MCF 10A (cell line): ENCODE results near the gene BIN1. TPM values are rescaled to one million over a fixed set of nuclear protein-coding genes. Genes with fewer than 3 reads are reported as not detected.

Source experiments
- BruUV-seq: library from RNA; stranded (reverse); fragments of 400-500 nt; replicated peaks from 2 replicates; lab custom pipeline; 2021; lab: Mats Ljungman, UMichigan
- CTCF ChIA-PET: fragments of 300-600 bp; sonication (Branson Sonifier 250); formaldehyde crosslinking; extraction: SDS; loops from one replicate; lab custom pipeline; 2021; ENCODE audit warnings: antibody characterized with exemption, inconsistent platforms; lab: Yijun Ruan, JAX
- POLR2A ChIA-PET: fragments of 300-600, 350-650 bp; sonication (Branson Sonifier 250); formaldehyde crosslinking; extraction: SDS; loops from one replicate; lab custom pipeline; 2020; ENCODE audit warnings: antibody characterized with exemption, inconsistent platforms; lab: Yijun Ruan, JAX
- DNase-seq: peaks from one replicate; pipeline ENCODE4 v3.0.0-alpha.2; 2018; ENCODE audit not compliant: unreplicated experiment
- H3K27ac Mint-ChIP-seq: one replicate; pipeline ENCODE4 v1.8.0; 2022; ENCODE audit warnings: mild to moderate bottlenecking, low read depth, mixed read lengths; ENCODE audit not compliant: unreplicated experiment
- H3K27me3 Mint-ChIP-seq: one replicate; pipeline ENCODE4 v1.8.0; 2022; ENCODE audit warnings: mixed read lengths; ENCODE audit not compliant: insufficient read depth, unreplicated experiment
- H3K36me3 Mint-ChIP-seq: one replicate; pipeline ENCODE4 v1.8.0; 2022; ENCODE audit warnings: mild to moderate bottlenecking, moderate library complexity, mixed read lengths; ENCODE audit not compliant: insufficient read depth, unreplicated experiment
- H3K4me1 Mint-ChIP-seq: one replicate; pipeline ENCODE4 v1.8.0; 2022; ENCODE audit warnings: mixed read lengths; ENCODE audit not compliant: insufficient read depth, unreplicated experiment
- H3K4me3 Mint-ChIP-seq: one replicate; pipeline ENCODE4 v1.8.0; 2022; ENCODE audit warnings: mild to moderate bottlenecking, moderate library complexity, mixed read lengths; ENCODE audit not compliant: unreplicated experiment
- H3K9me3 Mint-ChIP-seq: one replicate; pipeline ENCODE4 v1.8.0; 2022; ENCODE audit warnings: mixed read lengths; ENCODE audit not compliant: unreplicated experiment
- intact Hi-C: fragments of 100-400 bp; cut with micrococcal nuclease; formaldehyde crosslinking; loops from 2 replicates; pipeline ENCODE4 v1.14.1; 2022
- total RNA-seq: library from RNA; stranded (reverse); gene quantifications from 2 replicates; pipeline ENCODE4 v1.2.3, GENCODE V29; 2022
- TF ChIP-seq, protein P1 (sequence below): fragments of 200-600 bp; IDR thresholded peaks from one replicate; pipeline ENCODE4 v1.8.0; 2022; ENCODE audit warnings: antibody characterized with exemption, mild to moderate bottlenecking; ENCODE audit not compliant: unreplicated experiment

Gene BIN1
- total RNA-seq, 1 experiment from 2014 or later, result 29.6 TPM

DNA sequence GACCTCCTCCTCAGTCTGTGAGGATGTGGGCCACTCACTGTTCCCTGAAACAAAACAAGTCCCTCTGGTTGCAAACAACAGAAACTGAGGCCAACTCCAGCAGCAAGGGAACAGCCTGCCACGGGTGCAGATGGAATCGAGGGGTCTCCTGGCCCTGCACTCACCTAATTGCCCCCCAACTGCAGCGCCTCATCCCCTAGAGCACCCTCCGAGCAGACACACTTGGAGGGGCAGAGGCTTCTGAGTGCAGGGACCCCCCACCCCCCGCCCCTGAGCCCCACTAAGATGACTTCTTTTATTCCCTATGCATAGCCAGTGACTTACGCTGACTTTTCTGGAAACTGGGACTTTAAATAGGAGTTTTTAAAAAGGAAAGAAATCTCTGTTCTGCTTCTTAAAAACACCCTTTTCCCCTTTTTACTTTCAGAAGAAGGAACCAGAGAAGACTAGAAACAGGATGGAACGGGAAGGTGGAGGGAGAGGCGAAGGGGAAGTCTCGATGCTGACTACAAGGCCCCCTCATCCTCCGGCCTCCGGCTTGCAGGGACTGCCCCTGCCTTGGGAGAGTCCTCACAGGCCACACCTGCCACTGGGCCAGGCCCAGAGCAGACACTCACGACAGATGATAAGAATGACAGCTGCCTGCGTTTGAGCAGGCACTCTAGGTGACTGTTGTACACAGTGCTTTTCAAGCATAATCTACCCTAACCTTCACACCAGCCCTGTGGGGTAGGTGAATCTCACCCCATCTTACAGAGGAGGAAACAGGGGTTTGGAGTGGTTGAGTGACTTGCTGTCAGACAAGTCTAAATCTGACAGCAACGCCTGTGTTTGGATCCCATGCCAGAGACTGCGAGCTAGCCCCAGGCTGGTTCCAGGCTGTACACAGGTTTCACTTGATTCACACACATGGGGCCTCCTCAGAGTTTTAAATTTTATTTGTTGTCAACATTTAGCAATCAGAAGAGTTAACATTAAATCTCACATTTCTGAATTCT is 28.2 kb upstream of the BIN1 start:
- ChIA-PET POLR2A (no interaction called here), CTCF (interaction anchor here (1.4 kb wide), 1 partner anchor 8 kb away, joined by 3 read pairs; no protein-coding TSS in a partner anchor)
- no peaks in the 10 kb centered on the region for H3K36me3 Mint-ChIP-seq
- H3K27ac Mint-ChIP-seq, result no peak overlapping the region
- H3K4me1 Mint-ChIP-seq, result peaks cover 7% of the 10 kb centered on the region
- DNase-seq, result no peak
- no peaks in the 10 kb centered on the region for H3K27me3 Mint-ChIP-seq
- peaks cover 10% of the 10 kb centered on the region for H3K9me3 Mint-ChIP-seq
- no TSS peak for BruUV-seq
- intact Hi-C loops, result no loop called here
- TF ChIP-seq, protein P1, sequence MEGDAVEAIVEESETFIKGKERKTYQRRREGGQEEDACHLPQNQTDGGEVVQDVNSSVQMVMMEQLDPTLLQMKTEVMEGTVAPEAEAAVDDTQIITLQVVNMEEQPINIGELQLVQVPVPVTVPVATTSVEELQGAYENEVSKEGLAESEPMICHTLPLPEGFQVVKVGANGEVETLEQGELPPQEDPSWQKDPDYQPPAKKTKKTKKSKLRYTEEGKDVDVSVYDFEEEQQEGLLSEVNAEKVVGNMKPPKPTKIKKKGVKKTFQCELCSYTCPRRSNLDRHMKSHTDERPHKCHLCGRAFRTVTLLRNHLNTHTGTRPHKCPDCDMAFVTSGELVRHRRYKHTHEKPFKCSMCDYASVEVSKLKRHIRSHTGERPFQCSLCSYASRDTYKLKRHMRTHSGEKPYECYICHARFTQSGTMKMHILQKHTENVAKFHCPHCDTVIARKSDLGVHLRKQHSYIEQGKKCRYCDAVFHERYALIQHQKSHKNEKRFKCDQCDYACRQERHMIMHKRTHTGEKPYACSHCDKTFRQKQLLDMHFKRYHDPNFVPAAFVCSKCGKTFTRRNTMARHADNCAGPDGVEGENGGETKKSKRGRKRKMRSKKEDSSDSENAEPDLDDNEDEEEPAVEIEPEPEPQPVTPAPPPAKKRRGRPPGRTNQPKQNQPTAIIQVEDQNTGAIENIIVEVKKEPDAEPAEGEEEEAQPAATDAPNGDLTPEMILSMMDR, result no peak
- no peak overlapping the region for H3K4me3 Mint-ChIP-seq

DNA sequence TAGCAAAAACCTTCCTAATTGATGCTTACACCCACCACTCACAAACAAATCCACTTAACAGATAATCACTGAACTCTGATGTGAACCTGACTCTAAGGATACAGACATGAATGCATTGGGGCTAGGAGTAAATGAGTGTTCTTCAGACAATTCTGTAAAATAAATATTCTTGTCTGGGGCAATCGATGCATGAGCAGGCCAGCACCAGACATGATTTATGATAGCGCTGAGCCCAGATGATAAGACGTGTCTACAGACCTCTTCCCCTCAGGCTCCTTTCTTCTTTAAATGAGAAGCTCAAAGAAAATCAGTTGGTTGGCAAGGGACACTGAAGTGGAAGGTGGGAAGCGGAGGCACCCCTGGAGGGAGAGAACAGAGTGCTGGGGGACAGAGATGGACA is 27.3 kb upstream of the BIN1 start:
- Mint-ChIP-seq H3K9me3 (peaks cover 1% of the 10 kb centered on the region), H3K4me1 (no peaks in the 10 kb centered on the region), H3K27ac (no peak overlapping the region), H3K36me3 (no peaks in the 10 kb centered on the region), H3K27me3 (no peaks in the 10 kb centered on the region), H3K4me3 (no peak overlapping the region)
- CTCF ChIA-PET, result interaction anchor here (0.7 kb wide), 1 partner anchor 78 kb away, joined by 4 read pairs; no protein-coding TSS in a partner anchor
- TF ChIP-seq, protein P1, result no peak
- intact Hi-C loops, result no loop called here
- no peak for DNase-seq
- BruUV-seq, result no TSS peak
- POLR2A ChIA-PET, result no interaction called here

DNA sequence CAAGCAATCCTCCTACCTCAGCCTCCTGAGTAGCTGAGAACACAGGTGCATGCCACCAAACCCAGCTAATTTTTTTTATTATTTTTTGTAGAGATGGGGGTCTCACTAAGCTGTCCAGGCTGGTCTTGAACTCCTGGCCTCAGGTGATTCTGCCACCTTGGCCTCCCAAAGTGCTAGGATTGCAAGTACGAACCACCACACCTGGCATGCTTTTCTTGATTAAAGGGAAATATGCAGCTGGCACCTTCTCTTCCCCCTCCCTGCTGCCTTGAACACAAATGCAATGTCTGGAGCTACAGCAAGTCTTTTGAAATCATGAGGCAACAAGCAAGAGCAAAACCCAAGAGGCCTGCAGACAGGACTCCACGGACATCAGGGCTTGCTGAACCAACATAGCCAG is 26.8 kb upstream of the BIN1 start:
- Mint-ChIP-seq H3K4me3 (no peak overlapping the region), H3K27ac (no peak overlapping the region), H3K36me3 (no peaks in the 10 kb centered on the region), H3K27me3 (no peaks in the 10 kb centered on the region), H3K4me1 (peaks cover under 1% of the 10 kb centered on the region), H3K9me3 (no peaks in the 10 kb centered on the region)
- TF ChIP-seq, protein P1, result no peak
- DNase-seq, result no peak
- BruUV-seq, result no TSS peak
- intact Hi-C loops, result no loop called here
- ChIA-PET CTCF (interaction anchor here (0.7 kb wide), 1 partner anchor 78 kb away, joined by 4 read pairs; no protein-coding TSS in a partner anchor), POLR2A (no interaction called here)

DNA sequence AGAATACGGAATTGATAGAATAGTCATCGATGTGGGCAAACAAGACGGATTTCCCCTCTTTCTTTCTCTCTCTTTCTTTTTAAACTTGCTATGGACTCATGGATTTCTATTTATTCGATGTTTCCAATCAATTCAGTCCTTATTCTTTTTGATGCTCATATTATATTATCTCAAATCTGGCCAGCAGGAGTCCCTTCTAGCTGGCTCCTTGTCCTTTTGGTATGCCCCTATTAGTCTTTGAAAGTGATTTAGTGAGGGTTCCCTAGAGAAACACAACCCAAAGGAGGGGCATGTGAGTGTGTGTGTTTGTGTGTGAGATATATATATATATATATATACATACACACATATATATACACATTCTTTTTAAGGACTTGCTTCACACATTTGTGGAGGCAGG is 23.5 kb upstream of the BIN1 start:
- Mint-ChIP-seq H3K27me3 (no peaks in the 10 kb centered on the region), H3K4me1 (peaks cover 5% of the 10 kb centered on the region), H3K9me3 (no peaks in the 10 kb centered on the region), H3K36me3 (no peaks in the 10 kb centered on the region), H3K27ac (no peak overlapping the region), H3K4me3 (no peak overlapping the region)
- DNase-seq, result no peak
- TF ChIP-seq, protein P1, result no peak
- intact Hi-C loops, result no loop called here
- no TSS peak for BruUV-seq
- POLR2A ChIA-PET, result interaction anchor here (0.5 kb wide), 2 partner anchors 53 to 140 kb away, joined by 3 read pairs; no protein-coding TSS in a partner anchor
- CTCF ChIA-PET, result interaction anchor here (0.6 to 1.2 kb wide), 2 partner anchors 41 to 179 kb away, joined by 4 read pairs; no protein-coding TSS in a partner anchor
